ENCODE results near the gene TNS3.

Gene TNS3

GRCh38 chr7:47225387-47226131 lies 356.4 kb downstream of the TNS3 start:
- DNase-seq (ENCODE audit: low spot score), result no peak
